ENCODE data around the gene DIPK1B.

Gene DIPK1B

GRCh38 chr9:136672431-136673087 is 39.8 kb upstream of the DIPK1B start:
- no peak for DNase-seq (ENCODE audit: low read depth)
- H3K4me3 ChIP-seq (ENCODE audit: low read depth, low read length) = no peak overlapping the region
- TF ChIP-seq POLR2A (IDR thresholded peaks at IDR 0.05; ENCODE audit: extremely low read depth, insufficient read length) (no peak), CTCF (IDR thresholded peaks at IDR 0.05; ENCODE audit: low read depth, low read length) (no peak), MAX (IDR thresholded peaks at IDR 0.05; ENCODE audit: low read depth, low read length) (no peak), MYC (IDR thresholded peaks at IDR 0.05; ENCODE audit: low read depth, low read length) (no peak)

GRCh38 chr9:136673088-136673974 is 39.0 kb upstream of the DIPK1B start:
- no peak overlapping the region for H3K4me3 ChIP-seq (ENCODE audit: low read depth, low read length)
- TF ChIP-seq MAX (IDR thresholded peaks at IDR 0.05; ENCODE audit: low read depth, low read length) = no peak
- TF ChIP-seq POLR2A (IDR thresholded peaks at IDR 0.05; ENCODE audit: extremely low read depth, insufficient read length) = no peak
- no peak for TF ChIP-seq CTCF (IDR thresholded peaks at IDR 0.05; ENCODE audit: low read depth, low read length)
- TF ChIP-seq MYC (IDR thresholded peaks at IDR 0.05; ENCODE audit: low read depth, low read length) = no peak
- no peak for DNase-seq (ENCODE audit: low read depth)

- no peak overlapping the region for H3K4me3 ChIP-seq (ENCODE audit: low read depth, low read length)
- TF ChIP-seq CTCF (IDR thresholded peaks at IDR 0.05; ENCODE audit: low read depth, low read length) (no peak), POLR2A (IDR thresholded peaks at IDR 0.05; ENCODE audit: extremely low read depth, insufficient read length) (no peak), MYC (IDR thresholded peaks at IDR 0.05; ENCODE audit: low read depth, low read length) (no peak), MAX (IDR thresholded peaks at IDR 0.05; ENCODE audit: low read depth, low read length) (no peak)
- DNase-seq (ENCODE audit: low read depth) = no peak
Measured at GRCh38 chr9:136673975-136674785, 38.2 kb upstream of the DIPK1B start.

- TF ChIP-seq MAX (IDR thresholded peaks at IDR 0.05; ENCODE audit: low read depth, low read length) (no peak), CTCF (IDR thresholded peaks at IDR 0.05; ENCODE audit: low read depth, low read length) (no peak), POLR2A (IDR thresholded peaks at IDR 0.05; ENCODE audit: extremely low read depth, insufficient read length) (no peak), MYC (IDR thresholded peaks at IDR 0.05; ENCODE audit: low read depth, low read length) (no peak)
- no peak for DNase-seq (ENCODE audit: low read depth)
- no peak overlapping the region for H3K4me3 ChIP-seq (ENCODE audit: low read depth, low read length)
Measured at GRCh38 chr9:136674786-136675349, 37.5 kb upstream of the DIPK1B start.

Data from NB4 (cell line).